Glutamatergic neuron (in vitro differentiated cells): ENCODE results near the gene HDAC6. TPM values are rescaled to one million over a fixed set of nuclear protein-coding genes. Genes with fewer than 3 reads are reported as not detected.
"Not testable (repeated sequence)": the region's sequence is repeated elsewhere in the genome, so short reads cannot be mapped to it uniquely, and the experiment has no call there.

ENCODE experiments used
- DNase-seq: peaks from one replicate; pipeline ENCODE4 v3.0.0; 2022
- H3K27ac Mint-ChIP-seq: one replicate; pipeline ENCODE4 v1.8.0; 2020; ENCODE audit warnings: mild to moderate bottlenecking, mixed read lengths, inconsistent platforms; ENCODE audit not compliant: unreplicated experiment
- H3K27me3 Mint-ChIP-seq: one replicate; pipeline ENCODE4 v1.8.0; 2020; ENCODE audit warnings: mild to moderate bottlenecking, moderate library complexity, mixed read lengths, inconsistent platforms; ENCODE audit not compliant: unreplicated experiment
- H3K36me3 Mint-ChIP-seq: one replicate; pipeline ENCODE4 v1.8.0; 2020; ENCODE audit warnings: mild to moderate bottlenecking, mixed read lengths, inconsistent platforms; ENCODE audit not compliant: unreplicated experiment
- H3K4me1 Mint-ChIP-seq: one replicate; pipeline ENCODE4 v1.8.0; 2020; ENCODE audit warnings: mild to moderate bottlenecking, low read depth, mixed read lengths, inconsistent platforms; ENCODE audit not compliant: unreplicated experiment
- H3K4me3 Mint-ChIP-seq: one replicate; pipeline ENCODE4 v1.8.0; 2020; ENCODE audit warnings: mild to moderate bottlenecking, mixed read lengths, inconsistent platforms; ENCODE audit not compliant: unreplicated experiment
- H3K9me3 Mint-ChIP-seq: one replicate; pipeline ENCODE4 v1.8.0; 2020; ENCODE audit warnings: mild to moderate bottlenecking, moderate library complexity, mixed read lengths, inconsistent platforms; ENCODE audit not compliant: unreplicated experiment
- CTCF ChIP-seq: fragments of 200-600 bp; sonication (generic); IDR thresholded peaks from one replicate; pipeline ENCODE4 v1.5.0; 2021; ENCODE audit not compliant: partially characterized antibody, unreplicated experiment
- total RNA-seq: library from RNA; stranded (reverse); fragmentation: NEBNext Ultra II Directional; extraction: Animal tissue kit (Norgen Biotek cat#: 25700); gene quantifications from one replicate; pipeline ENCODE4 v1.2.1, GENCODE V29; 2021; ENCODE audit not compliant: unreplicated experiment

The HDAC6 gene
- total RNA-seq, 1 donor from 2014 or later: 264 TPM

- Mint-ChIP-seq H3K27ac (no peak overlapping the region), H3K36me3 (no peaks in the 10 kb centered on the region), H3K9me3 (peaks cover 1% of the 10 kb centered on the region), H3K27me3 (peaks cover 3% of the 10 kb centered on the region), H3K4me1 (no peaks in the 10 kb centered on the region), H3K4me3 (no peak overlapping the region)
- no peak for DNase-seq
- no peak for TF ChIP-seq CTCF
Observed at GRCh38 chrX:48854898-48855297, 53.0 kb downstream of the HDAC6 start.

GRCh38 chrX:48864210-48864609 is 62.3 kb downstream of the HDAC6 start:
- DNase-seq: no peak
- H3K27me3 Mint-ChIP-seq: no peaks in the 10 kb centered on the region
- peaks cover 1% of the 10 kb centered on the region for H3K9me3 Mint-ChIP-seq
- no peak overlapping the region for H3K27ac Mint-ChIP-seq
- H3K36me3 Mint-ChIP-seq: no peaks in the 10 kb centered on the region
- no peak overlapping the region for H3K4me3 Mint-ChIP-seq
- no peaks in the 10 kb centered on the region for H3K4me1 Mint-ChIP-seq
- no peak for TF ChIP-seq CTCF

- H3K27me3 Mint-ChIP-seq, DNase-seq, H3K4me1 Mint-ChIP-seq, H3K27ac Mint-ChIP-seq, H3K4me3 Mint-ChIP-seq, H3K9me3 Mint-ChIP-seq, H3K36me3 Mint-ChIP-seq: not testable (repeated sequence)
Observed at GRCh38 chrX:48872017-48872416, 70.2 kb downstream of the HDAC6 start.

Other genes with a start within 250 kb of the HDAC6 start
- 294 TPM for gene RBM3, start 227.6 kb upstream of the HDAC6 start, total RNA-seq
- 70.4 TPM for gene WDR13, start 204.6 kb upstream of the HDAC6 start, total RNA-seq
- 2.6 TPM for gene WAS, start 118.3 kb upstream of the HDAC6 start, total RNA-seq
- 4.7 TPM for gene SUV39H1, start 105.3 kb upstream of the HDAC6 start, total RNA-seq
- not detected for gene GLOD5, start 40.3 kb upstream of the HDAC6 start, total RNA-seq
- gene GATA1, start 15.5 kb upstream of the HDAC6 start, total RNA-seq: not detected
- gene ERAS, start 24.4 kb downstream of the HDAC6 start, total RNA-seq: not detected
- 127 TPM for gene PCSK1N, start 33.5 kb downstream of the HDAC6 start, total RNA-seq
- gene TIMM17B, start 95.7 kb downstream of the HDAC6 start, total RNA-seq: 71.8 TPM
- 120 TPM for gene PQBP1, start 95.9 kb downstream of the HDAC6 start, total RNA-seq
- gene SLC35A2, start 109.6 kb downstream of the HDAC6 start, total RNA-seq: 22.1 TPM
- gene PIM2, start 117.0 kb downstream of the HDAC6 start, total RNA-seq: 16.5 TPM
- gene OTUD5, start 155.5 kb downstream of the HDAC6 start, total RNA-seq: 68.3 TPM
- 7.2 TPM for gene KCND1, start 169.8 kb downstream of the HDAC6 start, total RNA-seq
- gene GRIPAP1, start 200.2 kb downstream of the HDAC6 start, total RNA-seq: 129 TPM
- 39.8 TPM for gene TFE3, start 241.3 kb downstream of the HDAC6 start, total RNA-seq